ENCODE results near the gene FOXS1.

DNA sequence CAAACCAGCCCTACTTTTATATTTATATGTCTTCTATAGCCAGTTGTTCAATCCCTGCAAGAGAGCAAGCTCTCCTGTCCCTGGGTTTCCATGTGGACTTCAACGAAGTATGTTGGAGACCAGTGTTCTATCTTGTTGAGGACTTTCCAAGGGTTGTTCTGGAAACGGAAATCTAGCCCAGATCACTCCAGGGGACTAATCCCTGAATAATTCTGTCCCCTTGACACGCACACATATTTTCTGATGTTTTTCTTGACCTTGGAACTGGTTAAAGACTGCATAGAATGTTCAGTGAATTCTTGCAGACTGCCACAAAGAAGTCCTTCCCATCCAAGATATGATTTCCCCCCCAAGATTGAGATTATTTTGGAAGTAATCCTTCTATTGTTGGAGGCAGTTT, 35.7 kb downstream of the FOXS1 start:
- TF ChIP-seq, protein P1, sequence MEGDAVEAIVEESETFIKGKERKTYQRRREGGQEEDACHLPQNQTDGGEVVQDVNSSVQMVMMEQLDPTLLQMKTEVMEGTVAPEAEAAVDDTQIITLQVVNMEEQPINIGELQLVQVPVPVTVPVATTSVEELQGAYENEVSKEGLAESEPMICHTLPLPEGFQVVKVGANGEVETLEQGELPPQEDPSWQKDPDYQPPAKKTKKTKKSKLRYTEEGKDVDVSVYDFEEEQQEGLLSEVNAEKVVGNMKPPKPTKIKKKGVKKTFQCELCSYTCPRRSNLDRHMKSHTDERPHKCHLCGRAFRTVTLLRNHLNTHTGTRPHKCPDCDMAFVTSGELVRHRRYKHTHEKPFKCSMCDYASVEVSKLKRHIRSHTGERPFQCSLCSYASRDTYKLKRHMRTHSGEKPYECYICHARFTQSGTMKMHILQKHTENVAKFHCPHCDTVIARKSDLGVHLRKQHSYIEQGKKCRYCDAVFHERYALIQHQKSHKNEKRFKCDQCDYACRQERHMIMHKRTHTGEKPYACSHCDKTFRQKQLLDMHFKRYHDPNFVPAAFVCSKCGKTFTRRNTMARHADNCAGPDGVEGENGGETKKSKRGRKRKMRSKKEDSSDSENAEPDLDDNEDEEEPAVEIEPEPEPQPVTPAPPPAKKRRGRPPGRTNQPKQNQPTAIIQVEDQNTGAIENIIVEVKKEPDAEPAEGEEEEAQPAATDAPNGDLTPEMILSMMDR (IDR thresholded peaks at IDR 0.05) = no peak
- TF ChIP-seq POLR2A (IDR thresholded peaks at IDR 0.05) = no peak
- no peak for TF ChIP-seq POLR2AphosphoS5 (IDR thresholded peaks at IDR 0.05)
- no peak for TF ChIP-seq EP300 (IDR thresholded peaks at IDR 0.05; ENCODE audit: low read depth)
